Sigmoid colon (tissue), 7 donors: ENCODE results near the gene BPIFB3. TPM values are rescaled to one million over a fixed set of nuclear protein-coding genes. Genes with fewer than 3 reads are reported as not detected.

ENCODE experiments used
- DNase-seq: peaks from one replicate; pipeline ENCODE4 v3.0.0-alpha.2; 2019
- H3K27ac ChIP-seq, 4 donors: fragments of 200-600 bp; sonication (generic); one replicate each; pipeline ENCODE4 v1.5.1; 2016 to 2019; ENCODE audit warnings: mild to moderate bottlenecking in 1 of 4
- H3K27me3 ChIP-seq, 3 donors: fragments of 200-600 bp; sonication (generic); one replicate each; pipeline ENCODE4 v1.5.1; 2019; ENCODE audit warnings: mild to moderate bottlenecking in 1 of 3
- H3K36me3 ChIP-seq, 4 donors: fragments of 200-600 bp; sonication (generic); one replicate each; pipeline ENCODE4 v1.5.1; 2016 to 2019
- H3K4me1 ChIP-seq, 4 donors: fragments of 200-600 bp; sonication (generic); one replicate each; pipeline ENCODE4 v1.5.1; 2017 to 2019
- H3K4me3 ChIP-seq, 4 donors: fragments of 200-600 bp; sonication (generic); one replicate each; pipeline ENCODE4 v1.5.1; 2017 to 2019; ENCODE audit warnings: mild to moderate bottlenecking in 2 of 4, moderate library complexity in 1 of 4
- H3K9me3 ChIP-seq, 4 donors: fragments of 200-600 bp in 3 of 4; sonication (generic) in 3 of 4; one replicate each; pipeline versions ENCODE4 v1.5.1 to v1.6.1; 2013 to 2019
- CTCF ChIP-seq, 4 experiments: fragments of 450-650 bp in 3 of 4; fragments of 200-600 bp in 1 of 4; IDR thresholded peaks; one replicate each; pipeline ENCODE4 v1.5.1; 2016 to 2019; ENCODE audit warnings: antibody characterized with exemption in 4 of 4, mild to moderate bottlenecking in 3 of 4, moderate library complexity in 2 of 4
- EP300 ChIP-seq, 4 donors: sonication (generic); formaldehyde crosslinking; IDR thresholded peaks; one replicate each; pipeline ENCODE4 v1.6.1; 2017; ENCODE audit warnings: antibody characterized with exemption in 4 of 4
- POLR2A ChIP-seq, 2 donors: fragments of 450-650 bp; IDR thresholded peaks; one replicate each; pipeline ENCODE4 v1.6.1; 2016; ENCODE audit warnings: antibody characterized with exemption in 2 of 2, mild to moderate bottlenecking in 2 of 2, moderate library complexity in 2 of 2
- POLR2AphosphoS5 ChIP-seq, 4 donors: sonication (generic); formaldehyde crosslinking; IDR thresholded peaks; one replicate each; pipeline ENCODE4 v1.6.1; 2017; ENCODE audit warnings: antibody characterized with exemption in 4 of 4
- WGBS, 2 donors: extraction: QIAGEN DNeasy Blood & Tissue Kit; methylation state at CpG; one replicate each; pipeline ENCODE4 v1.1.7; 2013; 5-methylcytosine and 5-hydroxymethylcytosine counted together
- intact Hi-C: fragments of 100-400 bp; cut with DNase I; formaldehyde crosslinking; loops from one replicate; pipeline ENCODE4 v1.15.1; 2023
- polyA plus RNA-seq, 3 donors: library from polyadenylated mRNA; stranded (reverse); fragments of 200-250 nt; gene quantifications; one replicate each; pipeline ENCODE4 v1.2.3, GENCODE V29; 2013
- total RNA-seq, 4 donors: library from RNA; depleted of rRNA; stranded (reverse); fragments of >200 nt; gene quantifications; one replicate each; pipeline ENCODE4 v1.1.0, GENCODE V29; 2016
- donor health status: healthy with polysubstance abuse.
- donor health status: Bipolar disorder and iron deficiency.
- donor health status: healthy.

Gene BPIFB3
- total and polyA plus RNA-seq, 7 donors, result not detected

DNA sequence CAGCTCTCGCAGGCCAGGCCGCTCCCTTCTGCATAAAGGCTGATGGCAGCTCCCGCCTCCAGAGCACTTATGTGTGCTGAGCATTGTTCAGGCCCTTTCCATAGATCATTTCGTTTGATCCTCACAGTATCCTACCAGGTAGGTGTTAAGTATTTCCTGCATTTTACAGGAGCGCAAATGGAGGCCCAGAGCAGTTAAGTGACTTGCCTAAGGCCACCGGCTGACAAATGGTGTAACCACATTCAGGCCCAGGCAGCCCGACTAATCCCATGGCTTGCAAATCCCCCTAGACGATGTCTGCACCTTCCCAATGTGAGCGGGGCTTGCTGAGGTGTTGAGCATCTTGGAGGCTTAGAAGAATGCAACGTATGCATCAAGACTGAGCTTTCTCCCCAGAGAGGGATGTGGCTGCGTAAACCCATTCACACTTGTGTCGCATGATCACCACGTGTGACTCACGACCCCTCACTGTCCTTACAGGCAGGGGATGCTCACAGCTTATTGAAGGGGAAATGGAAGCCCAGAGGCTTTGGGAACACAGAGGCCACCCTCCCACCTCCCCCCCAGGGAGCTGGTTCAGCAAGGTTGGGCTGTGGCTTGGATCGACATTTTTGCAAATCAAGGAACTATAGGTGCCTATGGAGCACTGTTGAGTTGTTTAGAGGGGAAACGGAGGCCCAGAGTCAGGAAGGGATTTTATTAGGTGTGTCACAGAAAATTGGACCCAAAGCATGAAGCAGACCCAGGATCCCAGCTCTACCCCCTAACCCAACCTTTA lies 39.2 kb upstream of the BPIFB3 start:
- TF ChIP-seq EP300 (IDR thresholded peaks at IDR 0.05) (no peak), POLR2AphosphoS5 (IDR thresholded peaks at IDR 0.05) (no peak), POLR2A (IDR thresholded peaks at IDR 0.05) (no peak), CTCF (IDR thresholded peaks at IDR 0.05) (no peak)
- H3K4me3 ChIP-seq, result no peak overlapping the region
- intact Hi-C loops, result no loop called here
- DNase-seq, result no peak
- 54 to 67% methylated on average over 16 of the region's 16 CpGs for WGBS, 2 donors
- H3K27ac ChIP-seq, result no peak overlapping the region
- no peaks in the 10 kb centered on the region for H3K9me3 ChIP-seq
- H3K27me3 ChIP-seq, result peaks cover 0 to 6% (median 0%) of the 10 kb centered on the region in 3 donors
- H3K36me3 ChIP-seq, result no peaks in the 10 kb centered on the region
- no peaks in the 10 kb centered on the region for H3K4me1 ChIP-seq

DNA sequence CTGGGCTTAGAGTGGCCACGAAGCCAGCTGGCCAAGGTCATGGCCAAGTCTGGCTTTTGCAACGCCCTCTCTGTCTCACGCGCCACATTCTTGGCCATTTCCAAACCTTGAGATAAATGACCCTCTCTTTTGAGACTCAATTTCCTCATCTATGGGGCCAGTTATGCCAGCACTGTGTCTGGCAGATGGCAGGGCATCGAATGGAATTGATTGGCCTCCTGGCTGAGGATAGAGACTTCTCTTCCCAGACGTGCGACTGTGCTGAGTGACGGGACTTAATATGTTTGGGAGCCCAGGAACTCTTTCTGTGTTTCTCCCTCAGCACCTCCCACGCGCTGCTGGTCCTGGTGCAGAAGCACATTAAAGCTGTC lies 38.6 kb upstream of the BPIFB3 start:
- H3K27me3 ChIP-seq, result peaks cover 0 to 6% (median 0%) of the 10 kb centered on the region in 3 donors
- no peaks in the 10 kb centered on the region for H3K9me3 ChIP-seq
- H3K36me3 ChIP-seq, result no peaks in the 10 kb centered on the region
- TF ChIP-seq POLR2AphosphoS5 (IDR thresholded peaks at IDR 0.05) (no peak), EP300 (IDR thresholded peaks at IDR 0.05) (no peak), POLR2A (IDR thresholded peaks at IDR 0.05) (no peak)
- 78 to 88% methylated on average over 10 of the region's 10 CpGs for WGBS, 2 donors
- no peak overlapping the region for H3K27ac ChIP-seq
- DNase-seq, result no peak
- intact Hi-C loops, result no loop called here
- H3K4me1 ChIP-seq, result no peaks in the 10 kb centered on the region
- no peak overlapping the region for H3K4me3 ChIP-seq

DNA sequence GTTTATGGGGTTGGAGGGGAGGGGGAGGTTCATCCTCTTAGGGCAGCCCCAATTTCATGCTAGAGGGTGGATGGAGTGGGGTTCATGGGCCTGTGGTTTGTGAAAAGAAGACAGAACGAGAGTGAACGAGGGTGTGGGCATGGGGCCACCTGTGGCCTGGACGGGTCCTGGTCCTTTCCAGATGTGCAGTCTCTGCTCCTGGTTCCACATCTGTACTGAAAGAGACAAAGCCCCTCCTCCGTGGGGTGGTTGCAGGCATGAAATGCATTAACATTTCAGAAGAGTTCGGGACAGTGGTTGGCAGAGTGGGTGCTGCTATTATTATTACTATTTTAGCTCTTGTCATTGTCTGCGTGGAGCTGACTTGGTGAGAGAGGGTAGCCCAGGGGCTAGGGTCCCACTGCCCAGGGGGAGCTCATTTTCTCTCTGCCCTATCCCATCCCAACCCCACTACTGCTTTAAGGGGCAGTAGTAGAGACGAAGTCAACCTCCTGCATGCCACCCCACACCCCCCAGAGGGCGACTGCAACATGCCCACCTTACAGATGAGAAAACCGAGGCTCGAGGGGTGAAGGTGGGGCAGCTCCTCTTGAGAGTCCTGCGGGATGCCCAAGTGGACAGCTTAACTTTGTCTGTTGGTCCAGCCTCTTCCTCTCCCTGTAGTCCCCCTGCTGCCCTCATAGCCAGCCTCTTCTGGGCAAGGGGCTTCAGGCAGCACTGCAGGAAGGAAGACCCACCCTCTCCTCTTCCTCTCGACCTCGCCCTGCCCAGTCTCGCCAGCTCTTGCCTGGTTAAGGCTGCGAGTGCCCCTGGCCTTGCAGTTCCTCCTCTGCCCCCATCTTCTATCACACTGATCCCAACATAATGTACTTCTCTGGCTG lies 37.8 kb upstream of the BPIFB3 start:
- intact Hi-C loops, result no loop called here
- Histone ChIP-seq H3K36me3 (no peaks in the 10 kb centered on the region), H3K4me1 (no peaks in the 10 kb centered on the region), H3K4me3 (no peak overlapping the region), H3K27me3 (peaks cover 0 to 6% (median 0%) of the 10 kb centered on the region in 3 donors), H3K27ac (no peak overlapping the region), H3K9me3 (no peaks in the 10 kb centered on the region)
- DNase-seq, result no peak
- TF ChIP-seq POLR2AphosphoS5 (IDR thresholded peaks at IDR 0.05) (no peak), EP300 (IDR thresholded peaks at IDR 0.05) (no peak), POLR2A (IDR thresholded peaks at IDR 0.05) (no peak), CTCF (IDR thresholded peaks at IDR 0.05) (no peak)
- whole genome bisulfite sequencing, 2 donors, result 61 to 77% methylated on average over 15 of the region's 15 CpGs

DNA sequence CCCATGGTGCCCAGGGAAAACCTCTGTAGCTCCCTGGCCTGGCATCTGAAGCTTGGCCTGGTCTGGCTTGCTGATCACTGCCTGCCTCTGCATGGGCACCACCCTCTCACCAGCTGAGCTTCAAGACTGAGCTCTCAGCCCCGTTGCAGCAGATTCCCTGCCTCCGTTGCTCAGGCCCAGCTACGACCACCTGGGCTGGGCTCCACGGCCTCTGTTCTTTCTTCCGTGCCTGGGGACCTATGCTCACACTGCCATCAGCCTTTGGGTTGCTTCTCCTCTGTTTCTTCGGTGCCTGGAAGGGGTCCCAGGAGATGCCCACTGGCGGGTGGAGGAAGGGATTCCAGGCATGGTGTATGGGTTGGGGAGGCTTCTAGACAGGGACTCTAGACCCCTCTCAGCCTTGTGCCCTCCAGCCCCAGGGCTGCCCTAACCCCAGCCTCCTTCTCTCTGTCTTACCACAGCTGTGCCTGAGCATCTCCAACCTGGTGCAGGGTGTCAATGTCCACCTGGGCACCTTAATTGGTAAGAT lies 37.1 kb upstream of the BPIFB3 start:
- no peak overlapping the region for H3K27ac ChIP-seq
- H3K4me1 ChIP-seq, result no peaks in the 10 kb centered on the region
- H3K36me3 ChIP-seq, result no peaks in the 10 kb centered on the region
- no peaks in the 10 kb centered on the region for H3K9me3 ChIP-seq
- no peak overlapping the region for H3K4me3 ChIP-seq
- no peak for TF ChIP-seq CTCF (IDR thresholded peaks at IDR 0.05)
- no peak for TF ChIP-seq POLR2A (IDR thresholded peaks at IDR 0.05)
- no peak for TF ChIP-seq POLR2AphosphoS5 (IDR thresholded peaks at IDR 0.05)
- TF ChIP-seq EP300 (IDR thresholded peaks at IDR 0.05), result no peak
- WGBS, 2 donors, result 60 to 81% methylated on average over 7 of the region's 7 CpGs
- no peak for DNase-seq
- intact Hi-C loops, result no loop called here
- peaks cover 0 to 6% (median 0%) of the 10 kb centered on the region in 3 donors for H3K27me3 ChIP-seq

DNA sequence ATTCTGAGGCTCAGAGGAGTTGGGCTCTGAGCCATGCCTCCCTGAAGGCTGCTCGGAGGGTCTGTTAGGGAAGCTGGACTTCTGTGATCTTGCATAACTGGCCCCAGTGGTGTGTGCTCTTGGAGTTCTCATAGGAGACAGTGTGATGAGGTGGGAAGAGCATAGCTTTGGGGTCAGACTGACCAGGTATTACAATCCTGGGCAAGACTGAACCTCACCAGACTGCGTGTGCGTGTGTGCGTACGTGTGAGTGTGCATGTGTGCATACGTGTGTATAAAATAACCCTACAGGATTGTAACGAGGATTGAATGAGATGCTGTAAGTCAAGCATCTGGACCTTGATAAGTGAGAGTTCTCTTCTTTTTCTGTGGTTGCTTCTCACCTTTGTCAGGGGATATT lies 36.2 kb upstream of the BPIFB3 start:
- Histone ChIP-seq H3K27me3 (peaks cover 0 to 6% (median 0%) of the 10 kb centered on the region in 3 donors), H3K9me3 (no peaks in the 10 kb centered on the region), H3K4me3 (no peak overlapping the region), H3K27ac (no peak overlapping the region), H3K4me1 (no peaks in the 10 kb centered on the region), H3K36me3 (no peaks in the 10 kb centered on the region)
- no peak for TF ChIP-seq EP300 (IDR thresholded peaks at IDR 0.05)
- no peak for TF ChIP-seq POLR2AphosphoS5 (IDR thresholded peaks at IDR 0.05)
- TF ChIP-seq CTCF (IDR thresholded peaks at IDR 0.05), result no peak
- no peak for TF ChIP-seq POLR2A (IDR thresholded peaks at IDR 0.05)
- 69 to 87% methylated on average over 7 of the region's 7 CpGs for WGBS, 2 donors
- intact Hi-C loops, result no loop called here
- no peak for DNase-seq
